Endodermal cell (in vitro differentiated cells): Measurements from ENCODE around the gene INSYN1. TPM values are rescaled to one million over a fixed set of nuclear protein-coding genes. Genes with fewer than 3 reads are reported as not detected.
"Not testable (repeated sequence)": the region's sequence is repeated elsewhere in the genome, so short reads cannot be mapped to it uniquely, and the experiment has no call there.

Experiments
- DNase-seq: peaks from one replicate; pipeline ENCODE4 v3.0.0-alpha.2; 2017
- H3K27ac ChIP-seq: 2 replicates; pipeline ENCODE4 v1.5.1; 2013; ENCODE audit warnings: mild to moderate bottlenecking, low read depth, low read length, moderate library complexity
- H3K27me3 ChIP-seq: 2 replicates; pipeline ENCODE4 v1.6.1; 2013; ENCODE audit warnings: mild to moderate bottlenecking, low read length, moderate library complexity; ENCODE audit not compliant: insufficient read depth, control insufficient read depth, poor library complexity, severe bottlenecking
- H3K36me3 ChIP-seq: 2 replicates; pipeline ENCODE4 v1.7.0; 2013; ENCODE audit warnings: mild to moderate bottlenecking, low read length, moderate library complexity; ENCODE audit not compliant: control insufficient read depth, insufficient read depth
- H3K4me1 ChIP-seq: one replicate; pipeline ENCODE4 v1.7.0; 2013; ENCODE audit warnings: low read length; ENCODE audit not compliant: control insufficient read depth, insufficient read depth
- H3K4me3 ChIP-seq: 2 replicates; pipeline ENCODE4 v1.5.1; 2013; ENCODE audit warnings: mild to moderate bottlenecking, low read length, moderate library complexity
- H3K9ac ChIP-seq: 2 replicates; pipeline ENCODE4 v1.6.1; 2013; ENCODE audit warnings: mild to moderate bottlenecking, low read length, moderate library complexity; ENCODE audit not compliant: poor library complexity, severe bottlenecking; ENCODE audit errors: extremely low read depth
- H3K9me3 ChIP-seq: 2 replicates; pipeline ENCODE4 v1.6.1; 2013; ENCODE audit warnings: mild to moderate bottlenecking, low read length, moderate library complexity; ENCODE audit not compliant: control insufficient read depth
- H3K27ac Mint-ChIP-seq: 2 replicates; pipeline ENCODE4 v1.8.0; 2020; ENCODE audit warnings: mixed read lengths
- H3K27me3 Mint-ChIP-seq: 2 replicates; pipeline ENCODE4 v1.8.0; 2021; ENCODE audit warnings: mild to moderate bottlenecking, mixed read lengths; ENCODE audit not compliant: insufficient read depth
- H3K36me3 Mint-ChIP-seq: 2 replicates; pipeline ENCODE4 v1.8.0; 2020; ENCODE audit warnings: low read depth, mixed read lengths
- H3K4me1 Mint-ChIP-seq: 2 replicates; pipeline ENCODE4 v1.8.0; 2020; ENCODE audit warnings: mixed read lengths
- H3K4me3 Mint-ChIP-seq: 2 replicates; pipeline ENCODE4 v1.8.0; 2020; ENCODE audit warnings: mild to moderate bottlenecking, moderate library complexity, mixed read lengths
- H3K9me3 Mint-ChIP-seq: 2 replicates; pipeline ENCODE4 v1.8.0; 2020; ENCODE audit warnings: mild to moderate bottlenecking, mixed read lengths
- WGBS, 2 experiments: methylation state at CpG; one replicate each; pipeline versions ENCODE4 v1.1.5 to v1.1.7; 2013; ENCODE audit warnings: missing lambda C conversion rate in 2 of 2, mixed read lengths in 1 of 2; ENCODE audit not compliant: insufficient coverage in 1 of 2, insufficient read length in 1 of 2; 5-methylcytosine and 5-hydroxymethylcytosine counted together
- total RNA-seq, 2 donors: library from RNA; stranded (reverse); fragmentation: NEBNext Ultra II Directional in 1 of 2; extraction: Animal tissue kit (Norgen Biotek cat#: 25700) in 1 of 2; gene quantifications; 2 replicates in 1 of 2; 3 replicates in 1 of 2; pipeline ENCODE4 v1.2.1, GENCODE V29; 2021
- TF ChIP-seq, protein P1 (sequence below): fragments of 200-600 bp; sonication (generic); conservative IDR thresholded peaks from 2 replicates; pipeline ENCODE4 v1.5.0; 2021; ENCODE audit warnings: antibody characterized with exemption, mild to moderate bottlenecking

Gene INSYN1
- total RNA-seq, 2 donors from 2014 or later: 0.33 to 0.55 TPM

DNA sequence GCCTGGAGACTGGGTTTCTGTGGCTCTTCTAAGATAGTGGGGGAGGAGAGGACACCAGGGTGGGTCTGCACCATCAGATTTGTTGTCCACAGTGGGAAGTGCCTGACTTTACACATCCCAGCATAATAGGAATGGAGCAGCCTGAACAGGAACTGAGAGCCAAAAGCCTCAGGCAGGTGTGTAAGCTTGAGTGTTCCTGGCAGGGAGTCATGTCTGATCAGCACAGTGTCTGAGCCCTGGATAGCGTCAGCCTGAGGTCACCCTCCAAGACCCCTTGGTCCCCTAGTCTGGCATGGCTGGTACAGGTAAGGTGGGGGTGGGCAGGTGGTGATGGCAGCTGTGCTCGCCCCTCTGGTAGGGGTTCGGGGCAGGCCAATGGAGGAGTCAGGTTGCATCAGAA, 20.2 kb downstream of the INSYN1 start:
- Histone ChIP-seq H3K4me1 (peaks cover 11% of the 10 kb centered on the region), H3K27me3 (peaks cover 77% of the 10 kb centered on the region), H3K9ac (no peak overlapping the region), H3K9me3 (no peaks in the 10 kb centered on the region), H3K36me3 (no peaks in the 10 kb centered on the region), H3K4me3 (no peak overlapping the region), H3K27ac (no peak overlapping the region)
- WGBS, 2 experiments: 55% methylated on average over 3 of the region's 3 CpGs; no CpG with 5 or more reads in 1 of the 2 experiments
- no peak for DNase-seq
- H3K9me3 Mint-ChIP-seq: peaks cover 9% of the 10 kb centered on the region
- no peak overlapping the region for H3K4me3 Mint-ChIP-seq
- H3K36me3 Mint-ChIP-seq: no peaks in the 10 kb centered on the region
- H3K4me1 Mint-ChIP-seq: peaks cover 11% of the 10 kb centered on the region
- H3K27me3 Mint-ChIP-seq: peaks cover 91% of the 10 kb centered on the region
- TF ChIP-seq, protein P1, sequence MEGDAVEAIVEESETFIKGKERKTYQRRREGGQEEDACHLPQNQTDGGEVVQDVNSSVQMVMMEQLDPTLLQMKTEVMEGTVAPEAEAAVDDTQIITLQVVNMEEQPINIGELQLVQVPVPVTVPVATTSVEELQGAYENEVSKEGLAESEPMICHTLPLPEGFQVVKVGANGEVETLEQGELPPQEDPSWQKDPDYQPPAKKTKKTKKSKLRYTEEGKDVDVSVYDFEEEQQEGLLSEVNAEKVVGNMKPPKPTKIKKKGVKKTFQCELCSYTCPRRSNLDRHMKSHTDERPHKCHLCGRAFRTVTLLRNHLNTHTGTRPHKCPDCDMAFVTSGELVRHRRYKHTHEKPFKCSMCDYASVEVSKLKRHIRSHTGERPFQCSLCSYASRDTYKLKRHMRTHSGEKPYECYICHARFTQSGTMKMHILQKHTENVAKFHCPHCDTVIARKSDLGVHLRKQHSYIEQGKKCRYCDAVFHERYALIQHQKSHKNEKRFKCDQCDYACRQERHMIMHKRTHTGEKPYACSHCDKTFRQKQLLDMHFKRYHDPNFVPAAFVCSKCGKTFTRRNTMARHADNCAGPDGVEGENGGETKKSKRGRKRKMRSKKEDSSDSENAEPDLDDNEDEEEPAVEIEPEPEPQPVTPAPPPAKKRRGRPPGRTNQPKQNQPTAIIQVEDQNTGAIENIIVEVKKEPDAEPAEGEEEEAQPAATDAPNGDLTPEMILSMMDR: no peak
- H3K27ac Mint-ChIP-seq: no peak overlapping the region

DNA sequence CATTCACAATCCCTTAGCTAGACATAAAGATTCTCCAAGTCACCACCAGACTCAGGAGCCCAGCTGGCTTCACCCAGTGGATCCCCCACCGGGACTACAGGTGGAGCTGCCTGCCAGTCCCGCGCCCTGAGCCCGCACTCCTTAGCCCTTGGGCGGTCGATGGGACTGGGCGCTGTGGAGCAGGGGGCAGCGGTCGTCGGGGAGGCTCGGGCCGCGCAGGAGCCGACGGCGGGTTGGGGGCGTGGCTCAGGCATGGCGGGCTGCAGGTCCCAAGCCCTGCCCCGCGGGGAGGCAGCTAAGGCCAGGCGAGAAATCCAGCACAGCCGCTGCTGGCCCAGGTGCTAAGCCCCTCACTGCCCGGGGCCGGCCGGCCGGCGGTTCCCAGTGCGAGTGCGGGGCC, 21.1 kb downstream of the INSYN1 start:
- H3K9me3 Mint-ChIP-seq, H3K9ac ChIP-seq, H3K36me3 Mint-ChIP-seq, H3K27ac Mint-ChIP-seq, H3K27ac ChIP-seq, H3K36me3 ChIP-seq, DNase-seq, H3K9me3 ChIP-seq, H3K4me3 Mint-ChIP-seq, H3K4me3 ChIP-seq: not testable (repeated sequence)
- peaks cover 77% of the 10 kb centered on the region for H3K27me3 ChIP-seq
- H3K27me3 Mint-ChIP-seq: peaks cover 91% of the 10 kb centered on the region
- WGBS, 2 experiments: 82 to 91% methylated on average over 10 to 29 of the region's 29 CpGs
- peaks cover 11% of the 10 kb centered on the region for H3K4me1 Mint-ChIP-seq
- H3K4me1 ChIP-seq: peaks cover 11% of the 10 kb centered on the region

DNA sequence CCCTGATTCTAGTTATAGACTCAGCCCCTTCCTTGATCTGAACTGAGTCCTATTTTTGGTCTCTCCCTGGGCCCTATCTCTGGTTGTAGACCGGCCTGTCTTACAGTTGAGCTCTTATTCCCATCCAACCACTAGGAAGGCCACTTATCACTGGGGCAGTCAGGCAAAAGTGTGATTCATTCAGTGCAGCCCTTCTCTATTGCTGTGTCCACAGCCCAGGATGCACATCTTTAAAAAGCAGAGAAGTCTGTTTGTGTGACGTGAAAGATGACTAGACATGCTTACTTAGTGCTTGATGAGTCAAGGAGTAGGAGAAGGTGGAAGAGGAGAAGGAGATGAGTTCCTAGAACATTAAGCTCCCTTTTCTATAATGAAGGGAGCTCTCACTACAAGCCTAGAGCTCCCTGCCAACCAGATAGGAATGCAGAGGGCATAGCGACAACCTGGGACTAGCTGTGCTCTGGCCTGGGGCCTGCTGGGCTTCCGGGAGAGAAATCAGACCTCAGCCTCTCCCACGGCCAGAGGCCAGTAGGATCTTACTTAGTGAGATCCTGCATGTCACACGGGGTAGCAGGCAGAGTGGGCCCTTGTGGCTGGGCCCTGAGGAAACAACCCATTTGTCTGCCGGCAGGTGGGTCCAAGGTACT, 25.7 kb downstream of the INSYN1 start:
- Mint-ChIP-seq H3K4me1 (no peaks in the 10 kb centered on the region), H3K4me3 (no peak overlapping the region), H3K27me3 (peaks cover 86% of the 10 kb centered on the region), H3K9me3 (peaks cover 7% of the 10 kb centered on the region), H3K36me3 (no peaks in the 10 kb centered on the region), H3K27ac (no peak overlapping the region)
- DNase-seq: no peak
- TF ChIP-seq, protein P1: no peak
- Histone ChIP-seq H3K27ac (no peak overlapping the region), H3K27me3 (peaks cover 72% of the 10 kb centered on the region), H3K9me3 (no peaks in the 10 kb centered on the region), H3K4me1 (no peaks in the 10 kb centered on the region), H3K4me3 (no peak overlapping the region), H3K9ac (no peak overlapping the region), H3K36me3 (no peaks in the 10 kb centered on the region)
- 88 to 91% methylated on average over 4 to 7 of the region's 7 CpGs for WGBS, 2 experiments

DNA sequence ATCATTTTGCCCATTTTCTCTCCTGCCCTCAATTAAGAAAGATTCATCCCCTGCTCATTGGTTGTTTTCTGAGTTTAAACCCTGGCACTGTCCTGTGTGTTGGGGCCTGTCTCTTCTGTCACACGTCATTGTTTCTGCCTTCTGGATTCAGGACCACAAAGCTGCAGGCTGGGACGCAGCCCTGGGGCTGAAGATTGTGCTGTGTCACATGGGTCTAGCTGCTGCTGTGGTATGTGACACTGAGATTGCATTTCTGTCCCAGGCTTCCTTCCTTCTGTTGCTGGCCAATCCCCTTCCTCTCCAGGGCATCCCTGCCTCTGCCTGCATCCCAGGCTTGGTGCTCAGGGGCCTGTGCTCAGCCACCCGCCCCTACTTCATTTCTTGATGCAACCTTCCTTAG, 28.9 kb downstream of the INSYN1 start:
- DNase-seq: no peak
- no peaks in the 10 kb centered on the region for H3K36me3 ChIP-seq
- no peak overlapping the region for H3K4me3 ChIP-seq
- Mint-ChIP-seq H3K9me3 (no peaks in the 10 kb centered on the region), H3K36me3 (no peaks in the 10 kb centered on the region), H3K4me3 (no peak overlapping the region), H3K4me1 (no peaks in the 10 kb centered on the region), H3K27me3 (peaks cover 84% of the 10 kb centered on the region), H3K27ac (no peak overlapping the region)
- TF ChIP-seq, protein P1: no peak
- H3K4me1 ChIP-seq: no peaks in the 10 kb centered on the region
- peaks cover 63% of the 10 kb centered on the region for H3K27me3 ChIP-seq
- H3K27ac ChIP-seq: no peak overlapping the region
- 80 to 96% methylated on average over 1 to 3 of the region's 3 CpGs for WGBS, 2 experiments
- H3K9me3 ChIP-seq: no peaks in the 10 kb centered on the region
- H3K9ac ChIP-seq: no peak overlapping the region
